DMS 273 (cell line): ENCODE results near the gene PTCD1.
"Not testable (repeated sequence)": the region's sequence is repeated elsewhere in the genome, so short reads cannot be mapped to it uniquely, and the experiment has no call there.

Experiments
- DNase-seq: peaks from one replicate; lab custom pipeline; 2025; ENCODE audit not compliant: unreplicated experiment; lab: John Stamatoyannopoulos, UW

PTCD1 gene

GRCh38 chr7:99392046-99392445 lies 46.6 kb downstream of the PTCD1 start:
- no peak for DNase-seq

GRCh38 chr7:99390941-99391602 lies 47.5 kb downstream of the PTCD1 start:
- peak; percentile 26 for DNase-seq

GRCh38 chr7:99389772-99390171 lies 48.8 kb downstream of the PTCD1 start:
- no peak for DNase-seq

- no peak for DNase-seq
Observed at GRCh38 chr7:99387912-99388311, 50.7 kb downstream of the PTCD1 start.

- not testable (repeated sequence) for DNase-seq
Observed at GRCh38 chr7:99387239-99387635, 51.4 kb downstream of the PTCD1 start.

GRCh38 chr7:99386584-99387238 lies 51.9 kb downstream of the PTCD1 start:
- DNase-seq: peak; percentile 71

- DNase-seq: no peak
Observed at GRCh38 chr7:99385564-99385963, 53.0 kb downstream of the PTCD1 start.

GRCh38 chr7:99384523-99384922 lies 54.1 kb downstream of the PTCD1 start:
- no peak for DNase-seq

- DNase-seq: no peak
Observed at GRCh38 chr7:99383791-99384370, 54.7 kb downstream of the PTCD1 start.

GRCh38 chr7:99383203-99383602 lies 55.4 kb downstream of the PTCD1 start:
- DNase-seq: no peak

GRCh38 chr7:99381664-99382075 lies 56.9 kb downstream of the PTCD1 start:
- peak; percentile 25 for DNase-seq

- no peak for DNase-seq
Observed at GRCh38 chr7:99380823-99381663, 57.6 kb downstream of the PTCD1 start.

- no peak for DNase-seq
Observed at GRCh38 chr7:99380032-99380822, 58.4 kb downstream of the PTCD1 start.

- DNase-seq: not testable (repeated sequence)
Observed at GRCh38 chr7:99379693-99380031, 58.9 kb downstream of the PTCD1 start.

- DNase-seq: peak; percentile 36
Observed at GRCh38 chr7:99379043-99379577, 59.5 kb downstream of the PTCD1 start.

- DNase-seq: peak; percentile 89
Observed at GRCh38 chr7:99375070-99375807, 63.4 kb downstream of the PTCD1 start.

- DNase-seq: peak; percentile 94
Observed at GRCh38 chr7:99374111-99375064, 64.2 kb downstream of the PTCD1 start, which contains the start of gene ARPC1B. Gene ARPC1B, plus strand, starts transcription at chr7:99374730. Its CDS starts 10,985 bp downstream, at chr7:99385715.
